CD14-positive monocyte (primary cell): ENCODE measurements around the gene METTL6. TPM values are rescaled to one million over a fixed set of nuclear protein-coding genes. Genes with fewer than 3 reads are reported as not detected.
"Not testable (repeated sequence)": the region's sequence is repeated elsewhere in the genome, so short reads cannot be mapped to it uniquely, and the experiment has no call there.

Experiments used
- DNase-seq, 3 donors: peaks; one replicate each; pipeline ENCODE4 v3.0.0-alpha.2; 2011 to 2022
- H2AFZ ChIP-seq: 2 replicates; pipeline ENCODE4 v1.6.0; 2012; ENCODE audit warnings: mild to moderate bottlenecking, low read depth, low read length, inconsistent platforms; ENCODE audit not compliant: insufficient read depth, poor library complexity, severe bottlenecking
- H3K27ac ChIP-seq, 2 donors: 1 replicate in 1 of 2; 2 replicates in 1 of 2; pipeline ENCODE4 v1.5.1; 2012 to 2013; ENCODE audit warnings: low read length in 2 of 2, control low read depth in 1 of 2, inconsistent platforms in 1 of 2, low read depth in 1 of 2, mild to moderate bottlenecking in 1 of 2
- H3K27me3 ChIP-seq, 2 donors: one replicate each; pipeline versions ENCODE4 v1.6.0 to v1.6.1; 2011 to 2013; ENCODE audit warnings: low read length in 2 of 2; ENCODE audit not compliant: control insufficient read depth in 2 of 2, insufficient read depth in 2 of 2
- H3K36me3 ChIP-seq, 2 donors: replicated peaks in 1 of 2; 1 replicate in 1 of 2; 2 replicates in 1 of 2; pipeline versions ENCODE4 v1.5.1 to v1.6.1; 2012 to 2013; ENCODE audit warnings: low read length in 2 of 2, control low read depth in 1 of 2, inconsistent platforms in 1 of 2, mild to moderate bottlenecking in 1 of 2; ENCODE audit not compliant: insufficient read depth in 2 of 2, control insufficient read depth in 1 of 2
- H3K4me1 ChIP-seq, 2 donors: 1 replicate in 1 of 2; 2 replicates in 1 of 2; pipeline versions ENCODE4 v1.5.1 to v1.6.1; 2012 to 2013; ENCODE audit warnings: low read length in 2 of 2, control low read depth in 1 of 2, inconsistent platforms in 1 of 2, mild to moderate bottlenecking in 1 of 2, moderate library complexity in 1 of 2; ENCODE audit not compliant: insufficient read depth in 2 of 2, control insufficient read depth in 1 of 2
- H3K4me2 ChIP-seq: replicated peaks from 2 replicates; pipeline ENCODE3; 2012; ENCODE audit warnings: low read length, moderate library complexity, mild to moderate bottlenecking; ENCODE audit not compliant: poor library complexity, severe bottlenecking; ENCODE audit errors: extremely low read depth
- H3K4me3 ChIP-seq, 3 experiments: fragments of 200-600 bp in 1 of 3; sonication (generic) in 1 of 3; replicated peaks in 1 of 3; 1 replicate in 2 of 3; 2 replicates in 1 of 3; pipeline ENCODE4 v1.5.1; 2011 to 2013; ENCODE audit warnings: low read length in 3 of 3, mild to moderate bottlenecking in 3 of 3, control low read depth in 2 of 3, low read depth in 2 of 3, inconsistent platforms in 1 of 3, moderate library complexity in 1 of 3
- H3K79me2 ChIP-seq: 2 replicates; pipeline ENCODE4 v1.6.0; 2012; ENCODE audit warnings: mild to moderate bottlenecking, control low read depth, inconsistent platforms, low read length, moderate library complexity; ENCODE audit not compliant: insufficient read depth
- H3K9ac ChIP-seq: 2 replicates; pipeline ENCODE4 v1.6.0; 2017; ENCODE audit warnings: low read length, mild to moderate bottlenecking; ENCODE audit not compliant: insufficient read depth, poor library complexity, severe bottlenecking
- H3K9me3 ChIP-seq, 2 donors: replicated peaks in 1 of 2; 1 replicate in 1 of 2; 2 replicates in 1 of 2; pipeline versions ENCODE4 v1.5.1 to v1.6.1; 2012 to 2013; ENCODE audit warnings: low read length in 2 of 2, control low read depth in 1 of 2; ENCODE audit not compliant: control insufficient read depth in 1 of 2, insufficient read depth in 1 of 2
- H4K20me1 ChIP-seq: 2 replicates; pipeline ENCODE4 v1.6.0; 2012; ENCODE audit warnings: mild to moderate bottlenecking, low read length, control low read depth, moderate library complexity; ENCODE audit not compliant: insufficient read depth
- H3K27ac Mint-ChIP-seq, 7 donors: one replicate each; pipeline ENCODE4 v1.8.0; 2020; ENCODE audit warnings: mild to moderate bottlenecking in 7 of 7, mixed read lengths in 7 of 7, moderate library complexity in 6 of 7, inconsistent platforms in 2 of 7
- H3K27me3 Mint-ChIP-seq, 3 donors: one replicate each; pipeline ENCODE4 v1.8.0; 2021 to 2022; ENCODE audit warnings: low read depth in 3 of 3, mild to moderate bottlenecking in 3 of 3, mixed read lengths in 3 of 3, moderate library complexity in 3 of 3, inconsistent platforms in 1 of 3
- H3K36me3 Mint-ChIP-seq, 2 donors: one replicate each; pipeline ENCODE4 v1.8.0; 2020; ENCODE audit warnings: mixed read lengths in 2 of 2, inconsistent platforms in 1 of 2, mild to moderate bottlenecking in 1 of 2
- H3K4me1 Mint-ChIP-seq: one replicate; pipeline ENCODE4 v1.8.0; 2020; ENCODE audit warnings: mild to moderate bottlenecking, mixed read lengths
- H3K4me3 Mint-ChIP-seq, 2 donors: one replicate each; pipeline ENCODE4 v1.8.0; 2020; ENCODE audit warnings: mild to moderate bottlenecking in 2 of 2, mixed read lengths in 2 of 2, moderate library complexity in 1 of 2
- H3K9me3 Mint-ChIP-seq, 7 donors: one replicate each; pipeline ENCODE4 v1.8.0; 2020 to 2022; ENCODE audit warnings: mixed read lengths in 7 of 7, mild to moderate bottlenecking in 6 of 7, moderate library complexity in 6 of 7, inconsistent platforms in 2 of 7
- WGBS: methylation state at CpG from one replicate; pipeline ENCODE4 v1.1.5; 2013; ENCODE audit warnings: missing lambda C conversion rate; ENCODE audit not compliant: insufficient coverage; 5-methylcytosine and 5-hydroxymethylcytosine counted together
- intact Hi-C, 2 donors: fragments of 100-400 bp; cut with micrococcal nuclease; formaldehyde crosslinking; loops; one replicate each; pipeline versions ENCODE4 v1.15.0 to v1.15.1; 2023
- polyA plus RNA-seq, 3 donors: library from polyadenylated mRNA; depleted of rRNA in 1 of 3; unstranded in 2 of 3; stranded (reverse) in 1 of 3; fragments of 300-500 nt in 2 of 3; fragments of >200 nt in 1 of 3; fragmentation: Illumina TruSeq in 2 of 3; gene quantifications; 1 replicate in 2 of 3; 2 replicates in 1 of 3; pipeline ENCODE4 v1.2.3, GENCODE V29; 2012 to 2021
- TF ChIP-seq, protein P1 (sequence below): fragments of 200-600 bp; IDR thresholded peaks from one replicate; pipeline ENCODE4 v1.8.0; 2022; ENCODE audit warnings: antibody characterized with exemption, mild to moderate bottlenecking

METTL6 gene
- polyA plus RNA-seq, 3 donors: 4.4 to 15.1 (median 9.1) TPM

GRCh38 chr3:15420871-15421270, 6.5 kb downstream of the METTL6 start:
- Histone ChIP-seq H3K27me3 (no peaks in the 10 kb centered on the region), H3K79me2 (peaks cover 3% of the 10 kb centered on the region), H3K27ac (no peak overlapping the region), H3K4me3 (no peak overlapping the region), H3K4me1 (no peaks in the 10 kb centered on the region), H3K9me3 (no peaks in the 10 kb centered on the region), H4K20me1 (no peaks in the 10 kb centered on the region), H2AFZ (no peak overlapping the region), H3K4me2 (no peak overlapping the region), H3K36me3 (peaks cover 37 to 78% of the 10 kb centered on the region in 2 donors), H3K9ac (no peak overlapping the region)
- intact Hi-C loops: no loop called here
- H3K27me3 Mint-ChIP-seq: no peaks in the 10 kb centered on the region
- 80% methylated on average over 2 of the region's 4 CpGs for WGBS
- H3K9me3 Mint-ChIP-seq: no peaks in the 10 kb centered on the region
- TF ChIP-seq, protein P1, sequence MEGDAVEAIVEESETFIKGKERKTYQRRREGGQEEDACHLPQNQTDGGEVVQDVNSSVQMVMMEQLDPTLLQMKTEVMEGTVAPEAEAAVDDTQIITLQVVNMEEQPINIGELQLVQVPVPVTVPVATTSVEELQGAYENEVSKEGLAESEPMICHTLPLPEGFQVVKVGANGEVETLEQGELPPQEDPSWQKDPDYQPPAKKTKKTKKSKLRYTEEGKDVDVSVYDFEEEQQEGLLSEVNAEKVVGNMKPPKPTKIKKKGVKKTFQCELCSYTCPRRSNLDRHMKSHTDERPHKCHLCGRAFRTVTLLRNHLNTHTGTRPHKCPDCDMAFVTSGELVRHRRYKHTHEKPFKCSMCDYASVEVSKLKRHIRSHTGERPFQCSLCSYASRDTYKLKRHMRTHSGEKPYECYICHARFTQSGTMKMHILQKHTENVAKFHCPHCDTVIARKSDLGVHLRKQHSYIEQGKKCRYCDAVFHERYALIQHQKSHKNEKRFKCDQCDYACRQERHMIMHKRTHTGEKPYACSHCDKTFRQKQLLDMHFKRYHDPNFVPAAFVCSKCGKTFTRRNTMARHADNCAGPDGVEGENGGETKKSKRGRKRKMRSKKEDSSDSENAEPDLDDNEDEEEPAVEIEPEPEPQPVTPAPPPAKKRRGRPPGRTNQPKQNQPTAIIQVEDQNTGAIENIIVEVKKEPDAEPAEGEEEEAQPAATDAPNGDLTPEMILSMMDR: no peak
- peaks cover 40 to 53% of the 10 kb centered on the region in 2 donors for H3K36me3 Mint-ChIP-seq
- no peak for DNase-seq
- no peak overlapping the region for H3K4me3 Mint-ChIP-seq
- H3K4me1 Mint-ChIP-seq: peaks cover 7% of the 10 kb centered on the region
- H3K27ac Mint-ChIP-seq: no peak overlapping the region

- Mint-ChIP-seq H3K4me1 (peaks cover 16% of the 10 kb centered on the region), H3K27ac (peak overlapping the region in 6 of 7 donors; percentile 45 to 99 (median 78)), H3K36me3 (peaks cover 49 to 57% of the 10 kb centered on the region in 2 donors)
- 90% methylated on average over 2 of the region's 7 CpGs for WGBS
- H3K9ac ChIP-seq, H3K27me3 ChIP-seq, H3K4me3 ChIP-seq, H3K79me2 ChIP-seq, H4K20me1 ChIP-seq, H3K9me3 ChIP-seq, H3K9me3 Mint-ChIP-seq, H3K4me3 Mint-ChIP-seq, intact Hi-C loops, H3K27me3 Mint-ChIP-seq, DNase-seq, H3K4me2 ChIP-seq, H2AFZ ChIP-seq: not testable (repeated sequence)
- Histone ChIP-seq H3K4me1 (peaks cover 15% of the 10 kb centered on the region in 2 donors), H3K27ac (peak overlapping the region in 1 of 2 donors; percentile 12), H3K36me3 (peaks cover 37 to 53% of the 10 kb centered on the region in 2 donors)
These were observed 16.4 kb downstream of the METTL6 start for GRCh38 chr3:15410966-15411365.
